Mesendoderm (in vitro differentiated cells): ENCODE results near the gene ALG13.

Source experiments
- DNase-seq: peaks from one replicate; pipeline ENCODE4 v3.0.0; 2013
- H2AK5ac ChIP-seq: 2 replicates; pipeline ENCODE4 v1.6.1; 2013; ENCODE audit warnings: low read length, inconsistent platforms
- H2BK120ac ChIP-seq: 2 replicates; pipeline ENCODE4 v1.6.1; 2013; ENCODE audit warnings: low read depth, mild to moderate bottlenecking, low read length, moderate library complexity, mixed read lengths
- H2BK15ac ChIP-seq: replicated peaks from 2 replicates; pipeline ENCODE4 v1.6.1; 2013; ENCODE audit warnings: low read depth, mild to moderate bottlenecking, moderate library complexity
- H2BK5ac ChIP-seq: 2 replicates; pipeline ENCODE4 v1.6.1; 2013; ENCODE audit warnings: low read length, inconsistent platforms
- H3K18ac ChIP-seq: 2 replicates; pipeline ENCODE4 v1.6.1; 2013; ENCODE audit warnings: mild to moderate bottlenecking, low read length, mixed read lengths
- H3K23ac ChIP-seq: one replicate; pipeline ENCODE4 v1.6.1; 2013; ENCODE audit warnings: low read length
- H3K27ac ChIP-seq: 2 replicates; pipeline ENCODE4 v1.5.1; 2013; ENCODE audit warnings: low read depth, mild to moderate bottlenecking, inconsistent platforms, low read length, moderate library complexity
- H3K27me3 ChIP-seq: 2 replicates; pipeline ENCODE4 v1.6.1; 2013; ENCODE audit warnings: low read length, control low read depth, mild to moderate bottlenecking, inconsistent platforms; ENCODE audit not compliant: insufficient read depth, poor library complexity
- H3K36me3 ChIP-seq: 2 replicates; pipeline ENCODE4 v1.6.1; 2013; ENCODE audit warnings: low read length, inconsistent platforms; ENCODE audit not compliant: control insufficient read depth, insufficient read depth
- H3K4ac ChIP-seq: one replicate; pipeline ENCODE4 v1.6.1; 2013; ENCODE audit warnings: low read depth, mild to moderate bottlenecking, low read length, moderate library complexity
- H3K4me1 ChIP-seq: 2 replicates; pipeline ENCODE4 v1.6.1; 2013; ENCODE audit warnings: low read depth, low read length, inconsistent platforms; ENCODE audit not compliant: control insufficient read depth
- H3K4me2 ChIP-seq: 2 replicates; pipeline ENCODE4 v1.6.1; 2013; ENCODE audit warnings: low read length
- H3K4me3 ChIP-seq: 2 replicates; pipeline ENCODE4 v1.5.1; 2013; ENCODE audit warnings: mild to moderate bottlenecking, low read length
- H3K56ac ChIP-seq: one replicate; pipeline ENCODE4 v1.6.1; 2013; ENCODE audit warnings: low read length
- H3K79me1 ChIP-seq: 2 replicates; pipeline ENCODE4 v1.6.1; 2013; ENCODE audit warnings: low read length, inconsistent platforms
- H3K79me2 ChIP-seq: 2 replicates; pipeline ENCODE4 v1.6.1; 2013; ENCODE audit warnings: mild to moderate bottlenecking, low read length; ENCODE audit not compliant: control insufficient read depth, insufficient read depth
- H3K9ac ChIP-seq: 2 replicates; pipeline ENCODE4 v1.6.1; 2013; ENCODE audit warnings: low read length, inconsistent platforms
- H4K5ac ChIP-seq: one replicate; pipeline ENCODE4 v1.6.1; 2013; ENCODE audit warnings: low read length
- H4K8ac ChIP-seq: one replicate; pipeline ENCODE4 v1.6.1; 2013; ENCODE audit warnings: low read depth, mild to moderate bottlenecking, control low read depth, low read length, moderate library complexity
- WGBS: extraction: QIAGEN DNeasy Blood & Tissue Kit; methylation state at CpG from one replicate; pipeline ENCODE4 v1.1.7; 2013; ENCODE audit warnings: low lambda C conversion rate, missing lambda C conversion rate; ENCODE audit not compliant: insufficient coverage; ENCODE audit errors: extremely low coverage; 5-methylcytosine and 5-hydroxymethylcytosine counted together

The ALG13 gene

DNA sequence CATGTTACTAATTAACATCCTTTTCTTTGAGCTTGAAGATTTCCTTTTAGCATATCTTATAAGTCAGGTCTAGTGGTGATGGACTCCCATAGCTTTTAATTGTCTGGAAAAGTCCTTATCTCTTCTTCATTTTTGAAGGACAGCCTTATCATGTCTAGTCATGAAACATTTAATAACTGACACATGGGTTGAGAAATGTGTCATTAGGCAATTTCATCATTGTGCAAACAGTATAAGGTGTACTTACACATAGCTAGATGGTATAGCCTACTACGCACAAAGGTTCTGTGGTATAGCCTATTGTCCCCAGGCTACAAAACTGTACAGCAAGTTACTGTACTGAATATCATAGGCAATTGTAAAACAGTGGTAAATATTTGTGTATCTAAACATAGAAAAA, 34.5 kb upstream of the ALG13 start:
- Histone ChIP-seq H3K56ac (no peak overlapping the region), H3K27ac (no peak overlapping the region), H4K8ac (no peak overlapping the region), H4K5ac (no peak overlapping the region), H3K4me2 (no peak overlapping the region), H3K9ac (no peak overlapping the region), H3K36me3 (no peaks in the 10 kb centered on the region), H3K18ac (no peak overlapping the region), H3K27me3 (no peaks in the 10 kb centered on the region), H3K79me2 (no peaks in the 10 kb centered on the region), H3K4me3 (no peak overlapping the region), H3K23ac (no peak overlapping the region), H2BK120ac (no peak overlapping the region), H3K4me1 (no peaks in the 10 kb centered on the region), H2AK5ac (no peak overlapping the region), H3K4ac (no peak overlapping the region), H2BK5ac (no peak overlapping the region), H2BK15ac (no peak overlapping the region), H3K79me1 (no peaks in the 10 kb centered on the region)
- no CpG with 5 or more reads among the region's 1 CpG for WGBS
- no peak for DNase-seq

DNA sequence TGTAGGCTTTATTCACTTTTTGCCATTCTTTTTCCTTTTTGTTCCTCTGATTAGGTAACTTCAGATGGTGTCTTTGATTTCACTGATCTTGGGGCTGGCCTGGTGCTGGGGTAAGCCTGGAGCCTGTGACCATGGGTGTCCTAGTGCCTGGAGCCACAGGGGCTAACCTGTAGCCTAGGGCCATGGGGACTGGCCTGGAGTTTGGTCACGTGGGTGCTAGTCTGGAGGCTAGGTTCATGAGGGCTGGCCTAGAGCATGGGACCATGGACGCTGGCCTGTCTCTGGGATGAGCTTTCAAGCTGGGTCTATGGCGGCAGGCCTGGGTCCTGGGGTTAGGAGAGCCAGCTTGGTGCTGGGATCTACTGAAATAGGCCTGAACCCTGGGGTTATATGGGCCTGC, 32.2 kb upstream of the ALG13 start:
- H3K79me1 ChIP-seq = no peaks in the 10 kb centered on the region
- H3K4ac ChIP-seq = no peak overlapping the region
- WGBS = no CpG with 5 or more reads among the region's 3 CpGs
- H2AK5ac ChIP-seq = no peak overlapping the region
- no peak overlapping the region for H3K27ac ChIP-seq
- no peak overlapping the region for H2BK120ac ChIP-seq
- H3K9ac ChIP-seq = no peak overlapping the region
- H3K4me3 ChIP-seq = no peak overlapping the region
- H4K8ac ChIP-seq = no peak overlapping the region
- no peaks in the 10 kb centered on the region for H3K27me3 ChIP-seq
- no peak overlapping the region for H3K4me2 ChIP-seq
- H3K36me3 ChIP-seq = no peaks in the 10 kb centered on the region
- no peak overlapping the region for H3K23ac ChIP-seq
- no peak overlapping the region for H4K5ac ChIP-seq
- no peak overlapping the region for H2BK15ac ChIP-seq
- no peak for DNase-seq
- H3K56ac ChIP-seq = no peak overlapping the region
- no peak overlapping the region for H3K18ac ChIP-seq
- no peaks in the 10 kb centered on the region for H3K79me2 ChIP-seq
- no peak overlapping the region for H2BK5ac ChIP-seq
- no peaks in the 10 kb centered on the region for H3K4me1 ChIP-seq

DNA sequence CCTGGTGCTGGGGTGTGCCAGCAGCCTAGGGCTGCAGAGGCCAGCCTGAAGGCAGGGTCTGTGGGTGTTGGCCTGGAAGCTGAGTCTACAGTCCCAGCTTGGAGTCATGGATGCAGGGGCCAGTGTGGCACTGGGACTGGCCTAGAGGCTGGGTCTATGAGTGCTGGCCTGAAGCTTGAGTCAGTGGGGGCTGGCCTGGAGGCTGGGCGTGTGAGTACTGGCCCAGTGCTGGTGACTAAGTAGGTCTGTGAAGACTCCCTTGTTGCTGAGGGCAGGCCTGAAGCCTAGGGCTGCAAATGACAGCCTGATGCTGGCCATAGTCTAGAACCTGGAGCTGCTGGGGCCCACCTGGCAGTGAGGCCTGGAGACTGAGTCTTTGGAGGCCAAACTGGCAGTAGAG, 31.3 kb upstream of the ALG13 start:
- no CpG with 5 or more reads among the region's 1 CpG for WGBS
- Histone ChIP-seq H3K9ac (no peak overlapping the region), H3K79me1 (no peaks in the 10 kb centered on the region), H3K56ac (no peak overlapping the region), H2AK5ac (no peak overlapping the region), H2BK15ac (no peak overlapping the region), H3K4me2 (no peak overlapping the region), H2BK120ac (no peak overlapping the region), H4K8ac (no peak overlapping the region), H3K4ac (no peak overlapping the region), H3K79me2 (no peaks in the 10 kb centered on the region), H3K36me3 (no peaks in the 10 kb centered on the region), H2BK5ac (no peak overlapping the region), H4K5ac (no peak overlapping the region), H3K27me3 (no peaks in the 10 kb centered on the region), H3K4me3 (no peak overlapping the region), H3K4me1 (no peaks in the 10 kb centered on the region), H3K27ac (no peak overlapping the region), H3K23ac (no peak overlapping the region), H3K18ac (no peak overlapping the region)
- no peak for DNase-seq

DNA sequence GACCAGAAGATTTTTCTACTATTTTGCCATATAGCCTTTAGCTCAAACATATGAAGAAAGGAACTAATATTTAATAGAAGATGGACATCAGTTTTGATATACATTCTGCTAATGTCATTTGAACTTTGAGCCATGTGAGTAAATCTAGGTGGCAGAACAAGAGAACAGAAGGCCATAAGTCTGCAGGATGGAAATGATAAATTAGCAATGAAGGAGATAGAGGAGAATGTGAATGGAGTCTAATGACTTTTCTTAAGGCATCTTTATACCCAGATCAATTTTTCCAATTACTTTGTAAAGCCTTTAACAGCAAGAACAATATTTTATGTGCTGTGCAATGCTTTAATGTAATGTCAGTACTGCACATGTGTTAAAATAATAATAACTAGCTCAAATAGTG, 30.1 kb upstream of the ALG13 start:
- Histone ChIP-seq H3K27me3 (no peaks in the 10 kb centered on the region), H3K56ac (no peak overlapping the region), H3K4me1 (no peaks in the 10 kb centered on the region), H3K4ac (no peak overlapping the region), H2BK5ac (no peak overlapping the region), H3K23ac (no peak overlapping the region), H3K27ac (no peak overlapping the region), H3K4me2 (no peak overlapping the region), H3K36me3 (no peaks in the 10 kb centered on the region), H2BK120ac (no peak overlapping the region), H3K18ac (no peak overlapping the region), H4K8ac (no peak overlapping the region), H4K5ac (no peak overlapping the region), H2BK15ac (no peak overlapping the region), H2AK5ac (no peak overlapping the region), H3K79me1 (no peaks in the 10 kb centered on the region), H3K9ac (no peak overlapping the region), H3K79me2 (no peaks in the 10 kb centered on the region), H3K4me3 (no peak overlapping the region)
- no peak for DNase-seq

DNA sequence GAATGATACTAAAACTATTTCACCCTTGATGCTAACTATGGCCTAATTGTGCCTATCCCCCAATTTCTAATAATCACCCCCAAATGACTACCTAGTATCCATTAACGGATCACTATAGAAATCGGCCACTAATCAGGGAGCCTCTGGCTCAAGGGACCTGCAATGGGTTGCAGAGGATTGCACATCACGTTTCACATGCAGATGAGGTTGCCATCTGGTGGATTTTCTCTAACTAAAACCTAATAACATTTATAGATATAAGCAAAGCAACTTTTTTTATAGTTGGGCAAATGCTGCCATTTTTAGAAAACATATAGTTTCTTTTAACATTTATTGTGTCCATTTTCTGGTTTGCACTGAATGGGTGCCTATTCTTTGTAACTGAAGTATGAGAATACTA, 28.3 kb upstream of the ALG13 start:
- H3K9ac ChIP-seq = no peak overlapping the region

DNA sequence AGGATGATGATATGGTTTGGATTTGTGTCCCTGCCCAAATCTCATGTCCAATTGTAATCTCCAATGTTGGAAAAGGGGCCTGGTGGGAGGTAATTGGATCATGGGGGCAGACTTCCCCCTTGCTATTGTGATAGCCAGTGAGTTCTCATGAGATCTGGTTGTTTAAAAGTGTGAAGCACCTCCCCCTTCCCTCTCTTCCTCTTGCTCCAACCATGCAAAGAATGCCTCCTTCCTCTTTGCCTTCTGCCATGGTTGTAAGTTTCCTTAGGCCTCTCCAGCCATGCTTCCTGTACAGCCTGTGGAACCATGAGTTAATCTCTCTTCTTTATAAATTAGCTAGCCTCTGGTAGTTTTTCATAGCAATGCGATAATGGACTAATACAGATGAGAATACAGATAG, 19.7 kb upstream of the ALG13 start:
- H3K79me1 ChIP-seq = no peaks in the 10 kb centered on the region

More for the DNA sequence above, 28.3 kb upstream of the ALG13 start:
- H3K36me3 ChIP-seq = no peaks in the 10 kb centered on the region
- no peaks in the 10 kb centered on the region for H3K79me2 ChIP-seq
- no peak overlapping the region for H3K23ac ChIP-seq
- H3K27me3 ChIP-seq = no peaks in the 10 kb centered on the region
- no peaks in the 10 kb centered on the region for H3K79me1 ChIP-seq
- H3K27ac ChIP-seq = no peak overlapping the region
- H3K4me2 ChIP-seq = no peak overlapping the region
- H4K8ac ChIP-seq = no peak overlapping the region
- H4K5ac ChIP-seq = no peak overlapping the region
- peak; percentile 4 for DNase-seq
- H3K4ac ChIP-seq = no peak overlapping the region
- no peak overlapping the region for H2BK15ac ChIP-seq
- H3K4me1 ChIP-seq = no peaks in the 10 kb centered on the region
- no peak overlapping the region for H2AK5ac ChIP-seq
- H2BK120ac ChIP-seq = no peak overlapping the region
- no CpG with 5 or more reads among the region's 3 CpGs for WGBS
- no peak overlapping the region for H3K56ac ChIP-seq
- H3K4me3 ChIP-seq = no peak overlapping the region
- no peak overlapping the region for H3K18ac ChIP-seq
- H2BK5ac ChIP-seq = no peak overlapping the region

More for the DNA sequence above, 19.7 kb upstream of the ALG13 start:
- Histone ChIP-seq H4K8ac (no peak overlapping the region), H3K9ac (no peak overlapping the region), H3K4me1 (no peaks in the 10 kb centered on the region), H3K18ac (no peak overlapping the region), H2BK15ac (no peak overlapping the region), H3K79me2 (no peaks in the 10 kb centered on the region), H3K4me2 (no peak overlapping the region), H3K27me3 (no peaks in the 10 kb centered on the region), H3K36me3 (no peaks in the 10 kb centered on the region), H3K4ac (no peak overlapping the region), H3K56ac (no peak overlapping the region), H3K4me3 (no peak overlapping the region), H2BK120ac (no peak overlapping the region), H3K23ac (no peak overlapping the region), H2AK5ac (no peak overlapping the region), H2BK5ac (no peak overlapping the region), H4K5ac (no peak overlapping the region), H3K27ac (no peak overlapping the region)
- WGBS = no CpG with 5 or more reads among the region's 1 CpG
- DNase-seq = peak; percentile 6
